SK-N-DZ (cell line): ENCODE measurements around the gene OTOP2. TPM values are rescaled to one million over a fixed set of nuclear protein-coding genes. Genes with fewer than 3 reads are reported as not detected.

Source experiments
- DNase-seq: peaks from one replicate; pipeline ENCODE4 v3.0.0-alpha.2; 2015; ENCODE audit warnings: low spot score
- polyA plus RNA-seq, 2 experiments: library from polyadenylated mRNA; depleted of rRNA; stranded (reverse); fragments of >200 nt; gene quantifications; 2 replicates each; pipeline ENCODE4 v1.2.3, GENCODE V29; 2014

OTOP2 gene, protein sequence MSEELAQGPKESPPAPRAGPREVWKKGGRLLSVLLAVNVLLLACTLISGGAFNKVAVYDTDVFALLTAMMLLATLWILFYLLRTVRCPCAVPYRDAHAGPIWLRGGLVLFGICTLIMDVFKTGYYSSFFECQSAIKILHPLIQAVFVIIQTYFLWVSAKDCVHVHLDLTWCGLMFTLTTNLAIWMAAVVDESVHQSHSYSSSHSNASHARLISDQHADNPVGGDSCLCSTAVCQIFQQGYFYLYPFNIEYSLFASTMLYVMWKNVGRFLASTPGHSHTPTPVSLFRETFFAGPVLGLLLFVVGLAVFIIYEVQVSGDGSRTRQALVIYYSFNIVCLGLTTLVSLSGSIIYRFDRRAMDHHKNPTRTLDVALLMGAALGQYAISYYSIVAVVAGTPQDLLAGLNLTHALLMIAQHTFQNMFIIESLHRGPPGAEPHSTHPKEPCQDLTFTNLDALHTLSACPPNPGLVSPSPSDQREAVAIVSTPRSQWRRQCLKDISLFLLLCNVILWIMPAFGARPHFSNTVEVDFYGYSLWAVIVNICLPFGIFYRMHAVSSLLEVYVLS
- not detected in 2 replicates for polyA plus RNA-seq (2014; cell fraction: cytosol; rRNA removed)
- not detected in 2 replicates for polyA plus RNA-seq (2014; cell fraction: nucleus; rRNA removed)

GRCh38 chr17:74924250-74924948 lies at the start of gene OTOP2:
Gene OTOP2, plus strand, starts transcription at chr17:74924273. Its CDS starts 360 bp downstream, at chr17:74924633.
- no peak for DNase-seq

GRCh38 chr17:74874615-74875037 lies 49.4 kb upstream of the OTOP2 start:
- no peak for DNase-seq

DNA sequence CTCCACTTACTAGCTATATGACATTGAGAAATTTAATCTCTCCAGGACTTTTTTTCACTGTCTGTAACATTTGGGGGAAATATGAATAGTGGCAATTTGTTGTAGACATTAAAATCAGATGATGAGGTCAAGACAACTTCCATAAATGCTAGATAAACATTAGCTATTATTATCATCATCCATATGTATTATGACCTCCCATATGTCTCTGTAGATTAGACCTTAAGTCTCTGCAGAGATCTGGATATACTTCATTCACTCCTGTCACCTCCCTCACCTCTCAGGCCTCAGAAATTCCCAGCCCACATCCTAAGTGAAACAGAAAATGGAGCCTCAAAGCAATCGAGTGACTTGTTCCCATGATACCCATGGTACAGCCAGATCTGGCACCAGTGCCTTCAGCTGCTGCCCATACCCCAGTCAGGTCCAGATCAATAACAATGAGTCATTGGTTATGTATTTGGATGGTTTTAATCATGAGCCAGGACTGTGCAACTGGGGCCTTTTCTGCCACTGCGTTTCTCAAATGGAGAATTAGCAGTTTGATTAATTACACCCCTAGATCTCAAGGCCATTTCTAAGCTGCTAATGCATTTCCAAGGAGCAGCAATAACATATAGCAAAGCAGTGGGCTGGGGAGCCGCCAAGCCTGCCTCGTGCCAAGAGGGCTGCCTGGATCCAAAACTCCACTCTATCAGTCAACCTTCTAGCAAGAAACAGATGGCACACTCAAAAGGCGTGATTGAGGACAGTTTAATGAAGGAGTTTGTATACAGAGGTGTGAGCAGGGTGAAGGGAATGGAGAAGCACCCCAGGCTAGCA lies 48.7 kb upstream of the OTOP2 start:
- DNase-seq: no peak

DNA sequence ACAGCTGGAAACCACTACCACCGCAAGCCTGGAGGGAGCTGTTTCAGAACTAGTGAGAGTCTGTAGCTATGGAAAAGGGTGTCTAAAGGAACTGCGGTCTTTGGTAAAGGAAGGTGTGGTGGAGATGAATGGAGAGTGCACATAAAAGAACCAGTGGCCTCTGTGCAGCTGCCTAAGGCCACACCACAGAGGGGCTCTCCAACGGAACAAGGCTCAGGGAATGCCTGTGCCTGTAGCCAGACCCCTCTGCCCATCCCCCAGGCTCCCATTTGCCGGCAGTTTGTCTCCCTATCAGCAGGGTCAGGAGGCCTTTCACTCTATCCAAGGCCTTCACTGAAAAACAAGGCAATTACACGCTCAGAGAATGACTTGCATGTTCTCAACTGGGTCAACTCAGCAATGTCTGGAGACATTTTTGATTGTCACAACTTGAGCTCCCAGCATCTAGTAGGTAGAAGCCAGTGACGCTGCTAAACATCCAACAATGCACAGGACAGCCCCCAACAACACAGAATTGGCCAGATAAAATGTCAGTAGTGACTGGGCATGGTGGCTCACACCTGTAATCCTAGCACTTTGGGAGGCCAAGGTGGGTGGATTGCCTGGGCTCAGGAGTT lies 48.0 kb upstream of the OTOP2 start:
- DNase-seq: no peak

- no peak for DNase-seq
These were observed 46.2 kb upstream of the OTOP2 start for GRCh38 chr17:74877592-74878548.

GRCh38 chr17:74878658-74879057 lies 45.4 kb upstream of the OTOP2 start:
- DNase-seq: no peak

- no peak for DNase-seq
These were observed 44.8 kb upstream of the OTOP2 start for GRCh38 chr17:74879308-74879707.

- DNase-seq: no peak
These were observed 43.0 kb upstream of the OTOP2 start for GRCh38 chr17:74881073-74881472.

GRCh38 chr17:74882517-74883240 lies 41.4 kb upstream of the OTOP2 start:
- DNase-seq: no peak

GRCh38 chr17:74883241-74883745 lies 40.8 kb upstream of the OTOP2 start:
- no peak for DNase-seq

DNA sequence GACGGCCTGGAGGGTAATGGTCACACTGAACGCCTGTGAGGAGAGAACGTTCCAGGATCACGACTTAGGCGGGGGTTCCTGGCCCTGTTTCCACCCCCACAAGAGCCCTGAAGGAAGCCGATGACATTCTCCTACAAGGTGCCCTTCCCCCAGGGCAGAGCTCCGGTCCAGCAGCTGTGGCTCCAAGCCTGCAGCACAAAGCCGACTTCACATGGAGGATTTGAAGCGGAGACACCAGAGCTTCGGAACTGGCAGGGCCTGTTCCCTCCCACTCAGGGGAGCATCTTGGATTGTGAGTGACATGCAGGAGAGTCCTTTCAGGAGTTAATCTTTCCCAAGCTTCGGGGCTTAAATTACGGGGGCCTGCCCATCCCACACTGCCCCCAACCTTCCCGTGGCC lies 35.6 kb upstream of the OTOP2 start:
- DNase-seq: no peak

GRCh38 chr17:74890554-74890953 lies 33.5 kb upstream of the OTOP2 start:
- DNase-seq: no peak

GRCh38 chr17:74892013-74892841 lies 31.8 kb upstream of the OTOP2 start:
- no peak for DNase-seq

DNA sequence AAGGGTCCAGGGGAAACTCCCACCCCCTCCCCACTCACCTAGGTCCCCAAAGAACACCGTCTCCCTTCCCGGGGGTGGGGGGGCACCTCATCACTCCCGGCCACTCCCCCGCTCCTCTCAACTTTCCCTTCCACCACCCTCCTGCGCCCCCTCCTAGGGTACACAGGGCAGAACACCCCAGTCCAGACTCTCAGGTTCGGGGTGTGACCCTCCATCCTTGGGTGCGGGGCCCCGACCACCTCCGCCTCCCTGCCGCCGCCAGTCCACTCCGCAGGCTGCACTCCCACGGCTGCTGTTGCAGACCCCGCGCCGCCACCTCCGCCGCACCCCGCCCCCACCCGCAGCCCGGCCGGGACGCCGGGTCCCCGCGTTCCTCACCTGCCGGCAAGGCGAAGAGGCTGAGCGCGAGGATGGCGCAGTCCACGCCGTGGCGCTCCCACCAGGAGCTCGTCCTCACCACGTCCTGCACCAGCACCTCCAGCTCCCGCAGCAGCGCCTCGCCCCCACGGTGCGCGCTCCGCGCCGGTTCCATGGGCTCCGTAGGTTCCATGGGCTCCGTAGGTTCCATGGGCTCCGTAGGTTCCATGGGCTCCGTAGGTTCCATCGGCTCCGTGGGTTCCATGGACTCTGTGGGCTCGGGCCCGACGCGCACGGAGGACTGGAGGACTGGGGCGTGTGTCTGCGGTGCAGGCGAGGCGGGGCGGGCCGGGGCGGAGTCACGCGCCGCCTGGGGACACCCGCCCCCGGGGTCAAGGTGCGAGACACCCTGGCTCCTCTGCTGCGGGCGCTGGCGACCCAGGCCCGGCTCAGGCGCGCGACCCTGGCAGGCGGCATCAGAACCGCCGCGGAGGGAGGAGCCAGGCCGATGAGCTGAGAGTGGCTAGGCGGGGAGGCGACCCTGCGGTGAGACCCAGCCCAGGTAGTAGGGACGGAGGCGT lies 30.8 kb upstream of the OTOP2 start, which contains the start of gene FADS6:
TSS of gene FADS6 (minus strand) at position 660 of the 938 bp plus-strand sequence. CDS start at position 622, 38 bp downstream.
- no peak for DNase-seq

- DNase-seq: no peak
These were observed 30.0 kb upstream of the OTOP2 start for GRCh38 chr17:74893936-74894671.

GRCh38 chr17:74898376-74898946 lies 25.6 kb upstream of the OTOP2 start:
- no peak for DNase-seq
